NOMO-1 (cell line): ENCODE results near the gene SLIT3.

Experiments
- DNase-seq, 2 experiments: peaks; one replicate each; lab custom pipeline; 2025; ENCODE audit not compliant: unreplicated experiment in 2 of 2; lab: John Stamatoyannopoulos, UW

SLIT3 gene

GRCh38 chr5:168847511-168848073 lies 453.3 kb downstream of the SLIT3 start:
- DNase-seq: no peak

GRCh38 chr5:168844922-168845296 lies 456.0 kb downstream of the SLIT3 start:
- no peak for DNase-seq

- DNase-seq: no peak
Measured at GRCh38 chr5:168844016-168844921, 456.7 kb downstream of the SLIT3 start.

GRCh38 chr5:168843277-168844015 lies 457.5 kb downstream of the SLIT3 start:
- DNase-seq: no peak

GRCh38 chr5:168842571-168843205 lies 458.3 kb downstream of the SLIT3 start:
- no peak for DNase-seq

GRCh38 chr5:168837852-168838251 lies 463.1 kb downstream of the SLIT3 start:
- DNase-seq: no peak

GRCh38 chr5:168836603-168837231 lies 464.2 kb downstream of the SLIT3 start:
- no peak for DNase-seq

GRCh38 chr5:168833936-168834335 lies 467.0 kb downstream of the SLIT3 start:
- no peak for DNase-seq

- no peak for DNase-seq
Measured at GRCh38 chr5:168833383-168833782, 467.6 kb downstream of the SLIT3 start.

- DNase-seq: no peak
Measured at GRCh38 chr5:168832308-168832707, 468.6 kb downstream of the SLIT3 start.

GRCh38 chr5:168831383-168831782 lies 469.6 kb downstream of the SLIT3 start:
- DNase-seq: no peak

- no peak for DNase-seq
Measured at GRCh38 chr5:168830833-168831232, 470.1 kb downstream of the SLIT3 start.

GRCh38 chr5:168829922-168830417 lies 471.0 kb downstream of the SLIT3 start:
- DNase-seq: no peak

GRCh38 chr5:168829044-168829443 lies 471.9 kb downstream of the SLIT3 start:
- DNase-seq: no peak

GRCh38 chr5:168827636-168828035 lies 473.3 kb downstream of the SLIT3 start:
- DNase-seq: no peak

- DNase-seq: no peak
Measured at GRCh38 chr5:168826246-168826725, 474.7 kb downstream of the SLIT3 start.

GRCh38 chr5:168822745-168823281 lies 478.1 kb downstream of the SLIT3 start:
- DNase-seq: no peak

- no peak for DNase-seq
Measured at GRCh38 chr5:168822248-168822744, 478.6 kb downstream of the SLIT3 start.

GRCh38 chr5:168820874-168821273 lies 480.1 kb downstream of the SLIT3 start:
- no peak for DNase-seq
